SU-DHL-6 (cell line): ENCODE data around the gene BPIFB2.

Experiments used
- H2AFZ ChIP-seq: fragments of 200-600 bp; sonication (generic); 2 replicates; pipeline ENCODE4 v1.6.1; 2014; ENCODE audit warnings: low read depth, mild to moderate bottlenecking, moderate library complexity, mixed read lengths, antibody characterized with exemption, low read length; ENCODE audit not compliant: severe bottlenecking
- H3F3A ChIP-seq: fragments of 200-600 bp; shearing (Covaris generic); 2 replicates; pipeline ENCODE4 v1.6.0; 2016; ENCODE audit warnings: antibody characterized with exemption, mild to moderate bottlenecking; ENCODE audit not compliant: insufficient read depth
- H3K27ac ChIP-seq: fragments of 200-600 bp; sonication (generic); 2 replicates; pipeline ENCODE4 v1.5.1; 2016; ENCODE audit warnings: low read depth, mild to moderate bottlenecking, low read length, moderate library complexity, mixed read lengths
- H3K27me3 ChIP-seq: fragments of 200-600 bp; sonication (generic), shearing (Covaris generic); 2 replicates; pipeline ENCODE4 v1.6.0; 2014; ENCODE audit warnings: mild to moderate bottlenecking, low read length
- H3K36me3 ChIP-seq: fragments of 200-600 bp; sonication (generic); 2 replicates; pipeline ENCODE4 v1.6.1; 2014; ENCODE audit warnings: mild to moderate bottlenecking, low read length, mixed read lengths
- H3K4me2 ChIP-seq: fragments of 300-600, 200-600 bp; shearing (Covaris generic), sonication (generic); 2 replicates; pipeline ENCODE4 v1.6.0; 2014; ENCODE audit warnings: low read length, low read depth, mild to moderate bottlenecking; ENCODE audit not compliant: poor library complexity, severe bottlenecking
- H3K4me3 ChIP-seq: fragments of 200-600 bp; sonication (generic); 2 replicates; pipeline ENCODE4 v1.5.1; 2014; ENCODE audit warnings: antibody characterized with exemption, low read length, mild to moderate bottlenecking, mixed read lengths; ENCODE audit not compliant: insufficient read depth, poor library complexity, severe bottlenecking
- H3K79me2 ChIP-seq: fragments of 200-600 bp; sonication (generic); 2 replicates; pipeline ENCODE4 v1.6.1; 2014; ENCODE audit warnings: mild to moderate bottlenecking, low read length, moderate library complexity; ENCODE audit not compliant: insufficient read depth
- H3K9ac ChIP-seq: fragments of 200-600 bp; sonication (generic); 2 replicates; pipeline ENCODE4 v1.7.0; 2014; ENCODE audit warnings: mild to moderate bottlenecking, low read length
- H3K9me2 ChIP-seq: fragments of 200-600 bp; sonication (generic); replicated peaks from 2 replicates; pipeline ENCODE4 v1.6.1; 2014; ENCODE audit warnings: low read length; ENCODE audit not compliant: insufficient read depth
- H3K9me3 ChIP-seq: fragments of 200-600 bp; sonication (generic); 2 replicates; pipeline ENCODE4 v1.6.1; 2014; ENCODE audit warnings: low read length, mixed read lengths; ENCODE audit not compliant: insufficient read depth
- H4K20me1 ChIP-seq: fragments of 200-600 bp; sonication (generic); 2 replicates; pipeline ENCODE4 v1.6.1; 2014; ENCODE audit warnings: low read depth, mild to moderate bottlenecking, antibody characterized with exemption, low read length, moderate library complexity, mixed read lengths
- CTCF ChIP-seq: fragments of 200-600 bp; sonication (generic); IDR thresholded peaks from one replicate; pipeline ENCODE4 v1.5.1; 2017; ENCODE audit warnings: antibody characterized with exemption, mild to moderate bottlenecking, low read length, moderate library complexity; ENCODE audit not compliant: insufficient read depth, poor library complexity, severe bottlenecking
- EZH2phosphoT487 ChIP-seq: fragments of 200-600 bp; sonication (generic), shearing (Covaris generic); conservative IDR thresholded peaks from 2 replicates; pipeline ENCODE4 v1.6.1; 2018; ENCODE audit warnings: mild to moderate bottlenecking, antibody characterized with exemption, low read length, moderate library complexity, mixed read lengths

The BPIFB2 gene

GRCh38 chr20:32999603-33000250 is 7.8 kb upstream of the BPIFB2 start:
- TF ChIP-seq CTCF = no peak
- TF ChIP-seq EZH2phosphoT487 = no peak
- H3F3A ChIP-seq = no peaks in the 10 kb centered on the region
- no peaks in the 10 kb centered on the region for H3K9me2 ChIP-seq
- H3K4me2 ChIP-seq = no peak overlapping the region
- no peak overlapping the region for H3K4me3 ChIP-seq
- H3K27ac ChIP-seq = no peak overlapping the region
- no peak overlapping the region for H2AFZ ChIP-seq
- H3K9ac ChIP-seq = no peak overlapping the region
- peaks cover 10% of the 10 kb centered on the region for H3K9me3 ChIP-seq
- H3K79me2 ChIP-seq = no peaks in the 10 kb centered on the region
- H4K20me1 ChIP-seq = no peaks in the 10 kb centered on the region
- H3K27me3 ChIP-seq = peaks cover 4% of the 10 kb centered on the region; the same call in 1 of the 2 replicates
- no peaks in the 10 kb centered on the region for H3K36me3 ChIP-seq

GRCh38 chr20:33000802-33001466 is 6.6 kb upstream of the BPIFB2 start:
- Histone ChIP-seq H3K27ac (no peak overlapping the region), H3K27me3 (no peaks in the 10 kb centered on the region), H3K4me2 (no peak overlapping the region), H4K20me1 (no peaks in the 10 kb centered on the region), H3K9ac (no peak overlapping the region), H3K9me2 (no peaks in the 10 kb centered on the region), H3K79me2 (no peaks in the 10 kb centered on the region), H2AFZ (no peak overlapping the region), H3K36me3 (no peaks in the 10 kb centered on the region), H3K4me3 (no peak overlapping the region), H3F3A (no peaks in the 10 kb centered on the region), H3K9me3 (no peaks in the 10 kb centered on the region)
- TF ChIP-seq EZH2phosphoT487 = no peak
- no peak for TF ChIP-seq CTCF

GRCh38 chr20:33002087-33002808 is 5.3 kb upstream of the BPIFB2 start:
- TF ChIP-seq EZH2phosphoT487 = no peak
- no peak for TF ChIP-seq CTCF
- Histone ChIP-seq H3K4me3 (no peak overlapping the region), H3K27me3 (no peaks in the 10 kb centered on the region), H3F3A (no peaks in the 10 kb centered on the region), H3K9me3 (no peaks in the 10 kb centered on the region), H3K27ac (no peak overlapping the region), H4K20me1 (no peaks in the 10 kb centered on the region), H3K79me2 (no peaks in the 10 kb centered on the region), H3K9ac (no peak overlapping the region), H3K4me2 (no peak overlapping the region), H2AFZ (no peak overlapping the region), H3K9me2 (no peaks in the 10 kb centered on the region), H3K36me3 (no peaks in the 10 kb centered on the region)
